HG03378 (cell line): ENCODE data around the gene EBF3.

Experiments used
- ATAC-seq: cut with Tn5 transposase; IDR thresholded peaks from one replicate; pipeline ENCODE4 v1.9.1; 2021; ENCODE audit warnings: mild to moderate bottlenecking, moderate library complexity; ENCODE audit not compliant: unreplicated experiment

The EBF3 gene

DNA sequence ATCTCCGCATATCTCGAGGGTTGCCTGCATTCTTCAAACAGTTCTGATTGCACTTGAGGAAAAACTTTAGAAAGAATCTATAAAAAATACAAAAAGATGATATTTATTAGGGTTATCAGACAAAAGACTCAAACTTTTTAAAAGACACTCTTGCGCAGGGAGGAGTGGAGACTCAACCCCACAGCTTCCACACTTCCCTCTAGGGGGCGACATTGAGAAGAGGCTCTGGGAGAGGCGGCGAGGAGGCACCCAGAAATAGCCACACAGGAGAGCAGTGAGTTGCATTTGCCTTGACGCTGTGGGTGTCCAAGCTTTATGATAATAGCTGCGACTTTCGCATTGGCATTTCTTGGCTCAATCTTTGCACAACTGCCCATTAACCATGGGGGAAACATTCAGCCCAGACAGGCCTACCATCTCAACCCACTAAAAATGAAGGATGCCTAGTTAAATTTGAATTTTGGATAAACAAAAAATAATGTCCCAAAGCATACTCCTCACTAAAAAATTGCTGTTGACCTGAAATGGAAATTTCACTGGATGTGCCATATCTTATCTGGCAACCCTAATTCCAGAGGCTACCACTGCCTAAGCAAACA lies 86.2 kb downstream of the EBF3 start:
- no peak for ATAC-seq

DNA sequence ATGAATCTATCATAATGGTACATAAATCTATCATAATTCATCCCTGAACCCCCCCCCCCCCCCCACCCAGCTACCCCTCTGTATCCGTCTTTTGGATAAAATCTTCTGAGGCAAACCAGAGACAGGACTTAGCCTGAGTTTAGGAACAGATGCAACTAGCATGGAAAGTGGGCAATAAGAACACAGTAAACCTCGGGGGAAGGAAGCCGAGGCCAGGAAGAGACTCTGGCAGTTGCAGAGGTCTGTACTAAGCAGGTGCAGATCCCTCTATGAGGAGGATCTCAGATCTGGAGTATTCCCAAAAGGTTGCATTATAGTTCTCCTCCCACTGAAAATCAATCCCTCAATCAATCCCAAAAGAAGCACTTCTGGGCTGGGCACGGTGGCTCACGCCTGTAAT lies 87.2 kb downstream of the EBF3 start:
- no peak for ATAC-seq

DNA sequence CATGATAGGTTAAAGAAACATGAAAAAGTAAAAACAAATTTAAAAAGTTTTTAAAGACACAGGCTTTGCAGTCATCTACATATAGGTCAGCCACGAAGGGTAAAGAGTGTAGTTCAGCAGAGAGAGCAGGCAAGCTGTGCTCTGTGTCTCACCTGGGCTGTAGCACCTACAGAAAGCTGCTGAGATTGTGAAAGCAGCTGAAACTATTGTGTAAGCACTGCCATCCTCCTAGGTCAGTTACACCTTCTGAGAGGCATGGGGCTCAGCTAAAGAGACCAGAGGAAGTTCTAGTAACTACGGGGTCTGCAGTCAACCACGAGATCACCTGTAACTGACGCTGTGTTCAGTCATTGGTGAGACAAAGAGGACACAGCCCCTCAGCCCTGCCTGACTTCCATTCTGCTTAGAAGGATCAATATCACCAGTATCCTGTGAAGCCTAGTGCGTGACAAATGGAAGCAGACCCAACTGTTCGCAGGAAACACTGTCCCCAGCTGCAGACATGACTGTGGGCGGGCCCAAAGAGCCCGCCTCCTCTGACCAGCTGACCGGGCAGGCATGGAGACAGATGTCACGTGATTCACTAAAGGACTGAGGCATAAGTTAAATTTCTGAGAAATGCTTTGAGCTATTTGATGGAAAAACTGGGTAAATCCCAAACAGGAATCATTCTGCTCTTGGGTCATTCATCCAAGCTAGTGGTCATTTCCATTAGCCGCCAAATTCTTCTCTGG lies 87.9 kb downstream of the EBF3 start:
- no peak for ATAC-seq

DNA sequence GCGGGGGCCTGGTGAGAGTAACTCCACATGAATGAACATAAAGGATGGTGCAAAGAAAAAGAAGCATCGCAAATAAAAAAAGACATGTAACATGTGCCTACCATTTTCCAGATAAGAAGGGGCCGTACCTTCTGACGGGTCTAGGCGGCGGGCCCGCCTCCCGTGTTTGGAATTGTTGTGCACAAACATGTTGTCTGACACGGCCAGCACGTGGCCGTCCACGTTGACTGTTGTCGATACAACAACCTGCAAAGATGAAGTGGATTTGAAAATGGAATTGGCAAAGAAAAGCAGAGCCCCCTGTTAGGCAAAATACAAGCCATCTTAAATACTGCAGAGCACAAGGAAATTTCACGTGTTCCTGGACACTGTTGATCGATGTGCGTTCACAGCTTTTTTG lies 90.7 kb downstream of the EBF3 start:
- ATAC-seq = no peak

DNA sequence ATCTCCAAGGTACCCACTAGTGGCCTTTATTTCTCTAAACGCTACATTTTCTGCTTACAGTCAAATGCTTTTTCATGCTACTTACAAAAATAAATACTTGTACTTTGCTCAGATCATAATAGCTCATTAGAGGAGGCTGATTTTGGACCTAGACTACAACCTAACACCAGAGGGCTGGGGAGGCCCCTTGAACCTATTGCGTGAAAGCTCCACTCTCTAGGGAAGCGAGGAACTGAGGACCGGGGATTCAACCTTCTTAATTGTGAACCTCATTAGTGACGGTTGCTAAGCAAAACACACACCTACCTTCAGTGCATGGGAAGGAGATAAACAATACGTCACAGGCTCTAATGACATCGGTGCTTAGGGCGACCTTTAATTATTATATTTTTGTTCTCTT lies 92.1 kb downstream of the EBF3 start:
- ATAC-seq = no peak

DNA sequence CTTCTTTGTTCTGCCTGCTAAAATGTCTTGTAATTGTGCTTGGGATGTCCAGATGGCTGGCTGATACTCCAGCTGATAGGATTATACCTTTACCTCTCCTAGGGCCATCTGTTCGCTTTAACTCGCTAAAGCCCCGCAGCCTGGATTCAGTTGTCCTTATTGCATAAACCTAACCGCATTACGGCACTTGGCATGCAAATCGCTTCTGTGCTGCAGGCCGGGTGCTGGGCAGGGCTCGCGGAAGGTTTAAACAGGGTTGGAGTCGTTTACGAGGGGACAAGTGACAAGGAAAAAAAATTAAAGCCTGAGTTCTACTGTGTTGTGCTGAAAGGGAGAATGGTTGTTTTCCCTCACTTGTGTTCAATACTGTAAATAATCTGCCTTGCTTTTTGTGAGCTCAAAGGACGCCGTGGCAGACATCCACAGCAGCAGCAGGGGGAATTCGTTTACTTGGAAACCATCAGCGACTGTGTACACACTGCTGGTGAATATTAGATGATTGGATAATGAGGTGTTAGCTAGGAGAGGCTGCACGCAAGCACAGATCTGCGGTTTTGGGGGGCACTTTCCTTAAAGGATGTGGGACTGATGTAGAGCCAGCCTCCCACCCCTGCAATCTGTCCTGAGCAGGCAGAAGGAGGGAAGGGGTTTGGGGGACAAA lies 93.0 kb downstream of the EBF3 start:
- ATAC-seq = no peak

DNA sequence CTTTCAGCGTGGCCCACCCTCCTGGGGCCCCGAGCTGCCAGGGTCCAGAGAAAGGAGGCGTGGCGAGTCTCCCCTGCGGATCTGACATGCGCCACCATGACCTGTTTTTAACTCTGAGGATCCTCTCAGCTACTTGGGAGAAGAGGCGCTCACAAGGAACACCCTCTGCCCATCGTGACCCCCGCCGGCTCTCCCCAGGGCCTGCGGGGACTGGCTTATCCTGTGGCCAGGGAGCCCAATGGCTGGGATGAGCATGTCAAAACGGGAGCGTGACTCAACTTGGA lies 93.7 kb downstream of the EBF3 start:
- no peak for ATAC-seq

DNA sequence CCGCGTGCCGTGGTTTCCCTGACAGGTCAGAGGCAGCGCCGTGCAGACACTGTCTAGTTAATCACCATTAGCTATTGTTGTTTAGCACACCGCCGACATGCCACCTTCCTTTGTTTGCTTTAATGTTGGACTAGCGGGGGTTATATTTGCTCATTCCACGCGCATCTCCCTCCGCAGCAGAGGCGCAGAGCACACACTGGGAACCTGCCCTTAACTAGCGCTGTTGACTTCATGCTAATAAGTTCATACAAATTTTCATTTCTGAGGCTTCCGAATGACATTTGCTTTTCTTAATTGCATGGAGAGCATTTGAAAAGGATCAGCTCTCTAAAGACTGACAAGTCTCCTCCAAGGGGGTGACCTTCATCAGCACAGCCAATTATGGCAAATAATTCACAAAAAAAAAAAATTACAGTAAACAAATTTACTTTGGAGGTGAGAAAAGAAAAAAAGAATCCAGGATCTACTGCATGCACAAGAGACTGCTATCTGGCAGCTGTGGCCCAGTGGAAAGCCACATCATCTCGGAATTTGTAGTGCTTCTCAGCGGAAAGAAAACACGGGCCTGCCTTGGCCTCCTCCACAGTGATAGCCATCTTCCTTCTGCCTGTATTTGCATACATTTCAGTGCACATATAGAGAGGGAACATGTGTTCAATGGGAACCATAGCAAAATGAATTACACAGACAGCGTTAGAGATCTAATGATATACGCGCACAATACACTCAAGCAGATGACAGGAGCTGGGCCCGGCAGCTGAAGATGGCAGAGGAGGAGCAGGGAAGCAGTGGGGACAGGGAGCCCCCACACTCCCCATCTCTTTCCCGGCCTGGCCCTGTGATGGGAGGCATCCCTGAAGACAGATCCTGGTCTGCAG lies 94.2 kb downstream of the EBF3 start:
- no peak for ATAC-seq

DNA sequence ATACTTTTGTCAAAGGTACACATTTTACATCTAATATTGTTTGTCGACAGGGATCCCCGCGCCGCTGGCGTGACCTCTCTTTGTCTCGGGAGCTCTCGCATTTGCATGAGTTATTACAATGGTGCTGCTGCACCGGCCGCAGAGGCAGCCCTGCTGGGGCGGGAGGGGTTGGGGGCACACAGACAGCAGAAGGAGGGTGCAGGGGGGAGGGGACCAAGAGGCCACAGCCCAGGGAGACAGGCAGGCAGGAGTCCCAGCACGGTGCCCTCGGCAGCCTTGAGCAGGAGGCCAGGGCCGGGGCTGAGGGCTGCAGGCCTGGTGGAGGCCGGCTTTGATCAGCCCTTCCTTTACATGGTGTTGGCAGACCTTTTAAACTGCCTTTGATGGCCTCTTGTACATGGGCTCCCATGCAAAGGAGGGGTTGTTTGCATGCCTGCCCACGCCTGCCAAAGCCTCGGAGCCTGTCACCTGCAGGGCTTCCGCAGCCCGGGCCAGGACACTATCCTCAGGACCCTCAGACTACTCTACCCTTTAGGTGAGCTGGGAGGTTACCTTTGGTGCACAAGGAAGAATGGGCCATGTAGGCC lies 95.5 kb downstream of the EBF3 start:
- ATAC-seq = no peak

DNA sequence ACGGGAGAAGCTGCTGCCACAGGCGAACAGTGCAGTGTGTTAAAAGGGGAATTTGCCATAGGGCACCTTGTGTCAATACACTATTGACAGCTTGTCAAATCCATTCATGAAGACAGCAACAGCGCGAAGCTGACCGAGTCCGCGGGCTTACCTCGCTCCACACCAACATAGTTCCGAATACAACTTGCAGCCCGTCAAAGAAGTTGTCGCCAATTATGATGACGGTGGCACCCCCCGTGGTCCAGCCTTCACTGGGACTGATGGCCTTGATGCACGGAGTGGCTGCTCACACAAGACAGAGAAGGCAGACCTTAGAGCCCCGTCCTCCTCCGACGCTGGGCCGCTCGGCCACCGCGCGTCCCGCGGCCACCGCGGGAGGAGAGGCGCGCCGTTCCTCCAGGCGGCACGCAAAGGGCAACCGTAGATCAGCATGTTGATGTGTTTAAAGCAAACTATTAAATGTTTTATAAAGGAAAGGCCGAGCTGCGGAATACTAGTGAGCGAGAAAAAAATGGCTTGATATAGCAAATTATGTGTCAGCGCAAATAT lies 96.4 kb downstream of the EBF3 start:
- no peak for ATAC-seq

DNA sequence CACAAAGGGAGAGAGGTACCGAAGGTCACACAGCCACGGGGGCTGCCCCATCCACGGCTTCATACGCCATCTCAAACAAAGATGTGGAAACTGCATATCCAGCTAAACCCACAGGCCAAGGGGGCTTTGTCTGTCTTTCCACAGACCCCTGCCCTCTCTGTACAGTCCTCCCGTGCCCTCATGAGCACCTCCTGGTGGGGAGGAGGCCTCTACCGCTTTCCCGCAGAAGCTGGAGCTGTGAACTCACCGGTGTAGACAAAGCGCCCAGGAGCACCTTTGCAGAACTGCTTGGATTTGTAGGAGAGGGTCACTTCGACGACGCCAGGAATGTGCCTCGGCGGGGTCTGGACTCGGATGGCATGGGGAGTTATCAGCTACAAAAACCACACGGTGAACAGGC lies 97.2 kb downstream of the EBF3 start:
- ATAC-seq = no peak

DNA sequence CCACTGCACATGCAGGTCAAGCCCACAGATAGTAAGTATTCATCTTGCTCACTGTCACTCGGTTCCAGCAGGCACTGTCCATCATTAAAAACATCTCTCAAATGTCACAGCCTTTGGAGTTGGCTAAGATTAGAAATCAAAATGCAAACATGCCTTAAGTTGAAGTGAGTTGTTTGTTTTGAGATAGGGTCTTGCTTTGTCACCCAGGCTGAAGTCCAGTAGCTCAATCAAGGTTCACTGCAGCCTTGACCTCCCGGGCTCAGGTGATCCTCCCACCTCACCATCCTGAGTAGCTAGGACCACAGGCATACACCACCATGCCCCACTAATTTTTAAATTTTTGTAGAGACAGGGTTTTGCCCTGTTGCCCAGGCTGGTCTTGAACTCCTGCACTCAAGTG lies 98.1 kb downstream of the EBF3 start:
- ATAC-seq = no peak

DNA sequence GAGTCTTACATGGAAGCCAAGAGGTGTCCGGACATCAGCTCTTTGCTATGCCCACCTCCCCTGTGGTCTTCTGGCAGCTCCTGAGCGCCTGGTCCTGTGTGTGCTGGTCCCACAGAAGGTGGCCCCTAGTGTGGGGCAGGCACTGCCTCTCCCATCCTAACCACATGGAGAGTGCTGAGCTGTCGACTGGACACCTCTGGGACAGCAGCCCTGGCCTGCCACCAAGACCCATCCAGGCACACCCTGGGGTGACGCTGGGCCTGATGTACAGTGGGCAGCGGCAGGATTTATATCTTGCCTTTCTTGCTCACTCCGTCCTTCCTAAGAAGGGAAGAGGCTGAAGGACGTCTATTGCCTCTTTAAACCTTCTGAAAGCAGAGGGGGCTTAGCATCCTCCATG lies 98.7 kb downstream of the EBF3 start:
- ATAC-seq = no peak

DNA sequence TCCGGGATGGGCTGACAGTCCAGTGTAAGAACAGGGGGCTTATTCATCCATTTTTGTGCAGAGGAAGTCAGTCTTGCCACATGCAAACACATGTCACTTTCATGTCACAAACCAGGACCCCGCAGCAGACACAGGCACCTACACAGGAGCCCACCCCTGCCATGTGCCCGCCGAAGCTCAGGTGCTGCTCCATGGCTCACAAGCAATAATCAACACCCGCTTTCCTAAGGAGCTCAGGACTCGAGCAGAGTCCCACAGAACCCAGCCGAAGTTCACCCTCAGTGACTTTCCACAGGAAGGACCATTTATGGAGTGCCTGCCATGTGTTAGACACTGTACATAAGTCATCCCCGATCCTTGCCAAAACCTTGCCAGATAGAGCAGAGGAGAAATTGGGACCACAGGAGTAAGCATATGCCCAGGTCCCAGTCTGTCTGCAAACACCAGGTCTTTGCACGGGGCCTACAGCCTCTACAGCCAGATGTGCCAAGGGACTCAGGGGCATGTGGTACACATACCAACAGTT lies 99.4 kb downstream of the EBF3 start:
- ATAC-seq = no peak

DNA sequence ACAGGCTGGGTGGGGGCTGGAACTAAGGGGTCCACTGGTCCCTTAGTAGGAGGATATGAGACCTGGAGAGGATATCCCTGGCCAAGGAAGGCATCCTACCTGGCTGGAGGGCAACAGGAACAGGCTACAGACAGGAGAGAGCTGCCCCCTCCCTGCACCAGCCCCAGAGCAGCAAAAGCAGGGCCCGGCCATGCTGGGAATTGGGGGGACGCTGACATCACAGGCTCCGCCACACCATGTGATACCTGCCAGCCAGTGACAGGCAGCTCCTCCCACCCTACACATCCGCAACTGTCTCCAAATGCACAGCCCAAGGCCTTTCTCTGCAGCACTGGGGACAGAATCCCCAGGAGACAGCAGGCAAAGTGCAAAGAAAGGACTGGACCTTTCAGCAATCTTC lies 100.0 kb downstream of the EBF3 start:
- ATAC-seq = no peak

DNA sequence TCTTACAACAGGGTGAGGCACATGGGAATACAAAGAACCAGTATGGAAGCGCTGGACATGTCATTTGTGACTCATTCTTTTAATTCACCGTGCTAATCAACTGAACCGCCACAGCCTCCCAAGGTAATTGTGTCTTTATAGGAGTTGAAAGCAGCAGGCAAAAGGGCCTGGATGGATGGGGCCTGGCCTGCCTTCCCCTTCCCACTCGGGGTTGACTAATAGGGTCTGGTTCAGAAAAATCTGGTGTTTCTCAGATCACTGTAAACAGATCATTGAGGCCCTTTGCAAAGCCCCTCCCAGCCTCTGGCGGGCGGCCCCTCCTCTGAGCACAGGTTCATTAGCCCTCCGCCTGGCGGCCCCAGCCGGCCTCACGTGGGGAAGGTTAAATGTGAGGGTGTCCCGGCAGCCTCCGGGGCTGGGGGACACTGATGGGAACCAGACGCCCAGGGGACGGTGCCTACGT lies 100.8 kb downstream of the EBF3 start:
- no peak for ATAC-seq

DNA sequence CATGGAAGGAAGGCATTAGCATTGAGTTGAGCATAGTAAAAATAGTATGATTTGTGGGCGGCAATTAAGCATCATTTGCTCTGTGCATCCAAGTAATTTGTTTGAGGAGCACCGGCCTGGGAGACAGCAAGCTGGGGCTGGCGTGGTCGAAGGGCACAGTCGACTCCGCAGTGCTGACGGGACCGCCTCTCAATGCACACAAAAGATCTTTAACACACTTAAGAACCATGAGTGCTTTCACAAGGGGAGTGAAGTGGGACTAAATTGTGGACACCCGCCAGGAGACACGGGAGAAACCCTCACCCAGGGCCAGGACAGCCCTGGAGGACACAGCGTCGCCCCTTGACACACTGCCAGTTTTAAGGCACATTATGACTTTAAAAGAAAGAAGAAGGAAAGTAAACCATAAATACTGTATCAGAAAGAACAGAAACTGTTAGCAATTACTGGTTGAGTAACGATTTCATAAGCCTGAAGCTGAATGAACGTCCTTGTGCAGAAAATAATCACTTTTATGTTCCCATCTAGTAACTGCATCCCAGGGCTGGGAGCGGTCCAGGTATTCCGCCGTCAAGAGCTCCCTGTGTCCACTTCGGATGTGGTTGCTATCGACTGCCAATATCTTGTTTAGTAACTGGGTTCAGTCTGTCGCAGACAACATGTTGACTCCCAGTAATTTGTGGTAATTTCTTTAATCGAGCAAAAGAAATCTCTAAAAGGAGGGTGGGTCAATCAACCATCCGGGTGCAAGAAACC lies 102.1 kb downstream of the EBF3 start:
- no peak for ATAC-seq

DNA sequence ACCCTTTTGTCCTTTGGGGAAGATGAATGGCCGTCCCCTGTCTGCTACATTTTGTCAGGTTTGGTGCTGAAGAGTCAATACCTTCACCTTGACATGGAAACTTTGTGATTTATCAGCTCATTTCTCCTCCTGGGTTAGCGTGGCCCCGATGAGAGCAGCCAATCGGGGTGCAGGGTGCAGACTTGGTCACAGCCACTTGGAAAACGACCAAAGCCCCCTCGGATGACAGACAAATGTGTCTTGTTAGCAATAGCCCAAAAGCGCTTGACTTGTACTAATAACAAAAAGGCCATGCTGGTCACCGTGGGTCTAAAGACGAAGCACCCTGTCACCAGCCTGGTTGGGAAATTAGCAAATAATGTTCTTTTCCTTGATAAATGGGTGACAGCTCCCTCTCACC lies 103.7 kb downstream of the EBF3 start:
- ATAC-seq = no peak

DNA sequence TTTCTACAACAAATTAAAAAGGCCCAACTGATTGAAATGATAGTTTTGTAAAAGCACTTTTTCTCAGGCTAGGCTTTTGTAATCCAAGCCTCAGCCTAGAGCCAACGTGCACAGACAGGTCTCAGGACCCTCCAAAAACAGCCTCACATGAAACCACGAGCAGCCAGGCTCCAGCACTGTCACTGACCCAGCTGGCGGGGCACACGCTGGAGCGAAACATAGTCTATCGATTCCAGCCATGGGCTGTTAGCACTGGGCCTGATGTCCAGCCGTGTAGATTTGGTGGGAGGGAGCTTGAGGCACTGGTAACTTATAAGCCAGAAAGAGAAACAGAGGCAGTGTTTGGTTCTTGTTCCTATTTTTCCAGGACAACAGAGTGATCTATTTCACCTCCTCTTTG lies 104.5 kb downstream of the EBF3 start:
- no peak for ATAC-seq
